ENCODE measurements around the gene MAGEB1. TPM values are rescaled to one million over a fixed set of nuclear protein-coding genes. Genes with fewer than 3 reads are reported as not detected.

MAGEB1 gene
- total RNA-seq, 1 experiment from 2014 or later = not detected

DNA sequence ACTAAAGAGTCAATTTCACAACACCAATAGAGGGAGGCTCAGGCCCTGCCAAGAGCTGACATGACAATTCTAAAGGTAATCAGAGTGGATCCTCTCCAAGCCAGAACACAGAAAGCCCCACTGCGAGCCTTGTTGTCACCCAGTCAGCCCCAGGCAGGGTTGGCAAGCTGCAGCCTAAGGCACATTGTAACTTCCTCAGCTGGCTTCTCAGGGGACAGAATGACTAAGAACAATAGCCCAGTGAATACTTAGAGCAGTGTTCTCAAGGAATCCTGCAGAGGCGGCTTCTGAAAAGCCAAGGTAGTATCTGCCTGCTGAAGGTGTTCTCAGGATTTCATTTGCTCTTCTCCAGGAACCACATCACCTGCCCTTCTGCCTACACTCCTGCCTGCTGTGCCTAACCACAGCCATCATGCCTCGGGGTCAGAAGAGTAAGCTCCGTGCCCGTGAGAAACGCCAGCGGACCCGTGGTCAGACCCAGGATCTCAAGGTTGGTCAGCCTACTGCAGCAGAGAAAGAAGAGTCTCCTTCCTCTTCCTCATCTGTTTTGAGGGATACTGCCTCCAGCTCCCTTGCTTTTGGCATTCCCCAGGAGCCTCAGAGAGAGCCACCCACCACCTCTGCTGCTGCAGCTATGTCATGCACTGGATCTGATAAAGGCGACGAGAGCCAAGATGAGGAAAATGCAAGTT, 5.1 kb upstream of the MAGEB1 start, which contains the start of gene MAGEB4:
MAGEB4 (plus strand) TSS at position 277 of the 692 bp plus-strand sequence; CDS start at position 413, 136 bp downstream.
- BruUV-seq (replicated peaks) = no TSS peak
- DNase-seq = no peak
- CTCF ChIA-PET = interaction anchor here (0.6 kb wide), 1 partner anchor 30 kb away, joined by 4 read pairs; no protein-coding TSS in a partner anchor
- no peaks in the 10 kb centered on the region for H3K36me3 Mint-ChIP-seq (ENCODE audit: insufficient read depth, unreplicated experiment)
- H3K4me1 Mint-ChIP-seq (ENCODE audit: low read depth, unreplicated experiment) = no peaks in the 10 kb centered on the region
- intact Hi-C loops (cut with micrococcal nuclease; ENCODE audit: unreplicated experiment) = no loop called here
- no peaks in the 10 kb centered on the region for H3K27me3 Mint-ChIP-seq (ENCODE audit: unreplicated experiment)
- H3K4me3 Mint-ChIP-seq (ENCODE audit: low read depth, unreplicated experiment) = no peak within 1 kb of the TSS
- no peak within 1 kb of the TSS for H3K27ac Mint-ChIP-seq (ENCODE audit: unreplicated experiment)
- TF ChIP-seq, protein P1, sequence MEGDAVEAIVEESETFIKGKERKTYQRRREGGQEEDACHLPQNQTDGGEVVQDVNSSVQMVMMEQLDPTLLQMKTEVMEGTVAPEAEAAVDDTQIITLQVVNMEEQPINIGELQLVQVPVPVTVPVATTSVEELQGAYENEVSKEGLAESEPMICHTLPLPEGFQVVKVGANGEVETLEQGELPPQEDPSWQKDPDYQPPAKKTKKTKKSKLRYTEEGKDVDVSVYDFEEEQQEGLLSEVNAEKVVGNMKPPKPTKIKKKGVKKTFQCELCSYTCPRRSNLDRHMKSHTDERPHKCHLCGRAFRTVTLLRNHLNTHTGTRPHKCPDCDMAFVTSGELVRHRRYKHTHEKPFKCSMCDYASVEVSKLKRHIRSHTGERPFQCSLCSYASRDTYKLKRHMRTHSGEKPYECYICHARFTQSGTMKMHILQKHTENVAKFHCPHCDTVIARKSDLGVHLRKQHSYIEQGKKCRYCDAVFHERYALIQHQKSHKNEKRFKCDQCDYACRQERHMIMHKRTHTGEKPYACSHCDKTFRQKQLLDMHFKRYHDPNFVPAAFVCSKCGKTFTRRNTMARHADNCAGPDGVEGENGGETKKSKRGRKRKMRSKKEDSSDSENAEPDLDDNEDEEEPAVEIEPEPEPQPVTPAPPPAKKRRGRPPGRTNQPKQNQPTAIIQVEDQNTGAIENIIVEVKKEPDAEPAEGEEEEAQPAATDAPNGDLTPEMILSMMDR (IDR thresholded peaks at IDR 0.05; ENCODE audit: unreplicated experiment) = no peak
- H3K9me3 Mint-ChIP-seq (ENCODE audit: low read depth, unreplicated experiment) = no peaks in the 10 kb centered on the region

DNA sequence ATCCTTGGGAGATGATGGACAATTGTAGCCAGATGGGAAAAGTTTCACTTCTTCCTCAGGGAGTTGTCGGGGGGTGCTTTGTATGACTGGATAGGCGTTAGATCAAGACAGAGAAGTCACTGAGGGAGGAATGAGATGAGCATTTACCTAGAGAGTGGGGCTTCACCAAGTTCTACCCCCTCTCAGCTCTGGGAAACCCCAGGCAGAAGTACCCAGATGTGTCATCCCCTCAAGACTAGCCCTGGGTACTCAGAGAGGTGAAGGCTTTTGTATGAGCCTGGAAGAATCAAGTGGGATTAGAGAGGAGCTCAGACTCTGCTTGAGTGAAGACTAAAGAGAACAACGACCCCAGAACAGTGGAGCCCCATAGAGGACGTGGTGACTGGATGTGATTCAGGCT, 1.9 kb downstream of the MAGEB1 start:
- H3K27ac Mint-ChIP-seq (ENCODE audit: unreplicated experiment) = no peak overlapping the region
- no peaks in the 10 kb centered on the region for H3K27me3 Mint-ChIP-seq (ENCODE audit: unreplicated experiment)
- TF ChIP-seq, protein P1 (IDR thresholded peaks at IDR 0.05; ENCODE audit: unreplicated experiment) = no peak
- no peaks in the 10 kb centered on the region for H3K4me1 Mint-ChIP-seq (ENCODE audit: low read depth, unreplicated experiment)
- no peaks in the 10 kb centered on the region for H3K36me3 Mint-ChIP-seq (ENCODE audit: insufficient read depth, unreplicated experiment)
- BruUV-seq (replicated peaks) = no TSS peak
- CTCF ChIA-PET = no interaction called here
- no peak for DNase-seq
- H3K4me3 Mint-ChIP-seq (ENCODE audit: low read depth, unreplicated experiment) = no peak overlapping the region
- intact Hi-C loops (cut with micrococcal nuclease; ENCODE audit: unreplicated experiment) = no loop called here
- peaks cover 2% of the 10 kb centered on the region for H3K9me3 Mint-ChIP-seq (ENCODE audit: low read depth, unreplicated experiment)

DNA sequence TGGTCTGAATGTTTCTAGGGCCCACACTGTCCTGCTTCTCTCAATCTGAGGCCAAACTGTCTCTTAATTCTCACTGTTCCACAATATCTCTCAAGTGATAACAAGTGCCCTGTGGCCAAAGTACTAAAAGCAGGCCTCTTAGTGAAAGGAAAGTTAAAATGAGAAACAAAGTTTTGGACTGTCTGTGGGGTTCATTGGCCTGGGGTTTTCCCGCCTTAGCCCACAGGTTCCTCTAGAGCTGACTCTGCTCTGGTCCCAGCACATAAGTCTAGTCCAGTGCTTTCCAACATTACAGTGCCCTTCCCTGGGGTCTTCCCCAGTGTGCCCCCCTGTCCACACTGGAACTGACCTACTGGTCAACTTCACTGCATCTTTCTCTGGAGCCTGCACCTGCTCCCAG, 6.3 kb downstream of the MAGEB1 start:
- BruUV-seq (replicated peaks) = no TSS peak
- CTCF ChIA-PET = no interaction called here
- no peaks in the 10 kb centered on the region for H3K27me3 Mint-ChIP-seq (ENCODE audit: unreplicated experiment)

DNA sequence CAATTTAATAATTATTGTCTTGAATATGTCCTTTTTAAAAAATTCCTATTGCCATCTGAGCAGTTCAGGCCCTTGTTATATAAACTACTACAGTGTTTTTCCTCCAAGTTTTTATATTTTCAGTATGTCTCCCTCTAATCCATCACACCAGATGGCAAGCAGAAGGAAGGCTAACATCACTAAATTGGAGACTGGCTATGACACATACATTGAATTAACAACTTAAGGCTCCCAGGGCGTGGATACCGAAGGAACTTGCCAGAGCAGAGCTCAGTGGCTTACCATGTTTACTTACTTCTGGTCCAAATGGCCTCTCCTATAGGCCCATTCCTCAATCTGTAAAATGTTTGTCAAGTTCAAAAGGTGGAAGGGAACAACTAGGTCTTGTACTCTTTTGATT, 13.0 kb downstream of the MAGEB1 start:
- Mint-ChIP-seq H3K4me3 (ENCODE audit: low read depth, unreplicated experiment) (no peak overlapping the region), H3K4me1 (ENCODE audit: low read depth, unreplicated experiment) (no peaks in the 10 kb centered on the region), H3K9me3 (ENCODE audit: low read depth, unreplicated experiment) (no peaks in the 10 kb centered on the region), H3K27ac (ENCODE audit: unreplicated experiment) (no peak overlapping the region), H3K27me3 (ENCODE audit: unreplicated experiment) (no peaks in the 10 kb centered on the region), H3K36me3 (ENCODE audit: insufficient read depth, unreplicated experiment) (no peaks in the 10 kb centered on the region)
- CTCF ChIA-PET = no interaction called here
- no peak for DNase-seq
- BruUV-seq (replicated peaks) = no TSS peak
- TF ChIP-seq, protein P1 (IDR thresholded peaks at IDR 0.05; ENCODE audit: unreplicated experiment) = no peak
- intact Hi-C loops (cut with micrococcal nuclease; ENCODE audit: unreplicated experiment) = no loop called here

More for the DNA sequence above, 6.3 kb downstream of the MAGEB1 start:
- H3K27ac Mint-ChIP-seq (ENCODE audit: unreplicated experiment) = no peak overlapping the region
- intact Hi-C loops (cut with micrococcal nuclease; ENCODE audit: unreplicated experiment) = no loop called here
- TF ChIP-seq, protein P1 (IDR thresholded peaks at IDR 0.05; ENCODE audit: unreplicated experiment) = no peak
- peaks cover 2% of the 10 kb centered on the region for H3K9me3 Mint-ChIP-seq (ENCODE audit: low read depth, unreplicated experiment)
- DNase-seq = no peak
- H3K4me3 Mint-ChIP-seq (ENCODE audit: low read depth, unreplicated experiment) = no peak overlapping the region
- no peaks in the 10 kb centered on the region for H3K4me1 Mint-ChIP-seq (ENCODE audit: low read depth, unreplicated experiment)
- no peaks in the 10 kb centered on the region for H3K36me3 Mint-ChIP-seq (ENCODE audit: insufficient read depth, unreplicated experiment)
